SK-N-MC (cell line): ENCODE measurements around the gene TAF1.

ENCODE experiments used
- EZH2 ChIP-seq: fragments of 200-600 bp; sonication (generic); IDR thresholded peaks from one replicate; pipeline ENCODE4 v1.6.1; 2017; ENCODE audit warnings: antibody characterized with exemption
- FOXP2 ChIP-seq: optimal IDR thresholded peaks from 2 replicates; pipeline ENCODE3; 2011; ENCODE audit warnings: mild to moderate bottlenecking, moderate library complexity; ENCODE audit not compliant: insufficient read depth; ENCODE audit errors: extremely low read length, control extremely low read depth
- POLR2AphosphoS5 ChIP-seq: IDR thresholded peaks from 2 replicates; pipeline ENCODE4 v1.6.1; 2012; ENCODE audit warnings: mild to moderate bottlenecking, low read depth, low read length, borderline replicate concordance

- TF ChIP-seq EZH2, result no peak
- no peak for TF ChIP-seq POLR2AphosphoS5
- TF ChIP-seq FOXP2, result no peak
Measured at GRCh38 chrX:71450433-71451106, 84.4 kb downstream of the TAF1 start.
